ENCODE data around the gene RND1. TPM values are rescaled to one million over a fixed set of nuclear protein-coding genes. Genes with fewer than 3 reads are reported as not detected.

RND1 gene
- total RNA-seq, 1 donor from 2014 or later = 0.11 TPM

- intact Hi-C loops (cut with DNase I) = no loop called here
- ATAC-seq (ENCODE audit: poor library complexity) (no peak), DNase-seq (no peak)
Measured at GRCh38 chr12:48838048-48838447, 27.6 kb downstream of the RND1 start.

GRCh38 chr12:48832321-48833060 lies 33.2 kb downstream of the RND1 start:
- intact Hi-C loops (cut with DNase I) = no loop called here
- ATAC-seq (ENCODE audit: poor library complexity) = no peak
- DNase-seq = no peak

DNA sequence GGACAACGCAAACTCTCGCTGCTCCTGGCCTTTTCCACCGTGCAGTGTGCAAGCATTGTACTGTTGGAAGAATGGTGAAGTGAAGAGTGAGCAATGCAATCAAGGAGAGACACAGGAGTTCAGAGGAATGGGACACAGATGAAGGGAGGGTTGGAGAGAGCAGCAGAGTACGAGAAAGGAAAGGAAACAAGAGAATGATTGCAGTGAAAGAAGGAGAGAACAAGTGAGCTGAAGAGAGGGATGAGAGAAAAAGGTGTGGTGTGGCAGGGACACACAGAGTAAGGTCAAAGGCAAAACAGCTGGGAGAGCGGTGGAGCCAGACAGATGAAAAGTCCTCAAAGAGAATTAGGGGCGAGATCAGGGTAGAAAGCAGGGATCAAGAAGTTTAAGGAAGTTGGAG lies 34.4 kb downstream of the RND1 start:
- ATAC-seq (ENCODE audit: poor library complexity) (no peak), DNase-seq (no peak)
- intact Hi-C loops (cut with DNase I) = no loop called here

DNA sequence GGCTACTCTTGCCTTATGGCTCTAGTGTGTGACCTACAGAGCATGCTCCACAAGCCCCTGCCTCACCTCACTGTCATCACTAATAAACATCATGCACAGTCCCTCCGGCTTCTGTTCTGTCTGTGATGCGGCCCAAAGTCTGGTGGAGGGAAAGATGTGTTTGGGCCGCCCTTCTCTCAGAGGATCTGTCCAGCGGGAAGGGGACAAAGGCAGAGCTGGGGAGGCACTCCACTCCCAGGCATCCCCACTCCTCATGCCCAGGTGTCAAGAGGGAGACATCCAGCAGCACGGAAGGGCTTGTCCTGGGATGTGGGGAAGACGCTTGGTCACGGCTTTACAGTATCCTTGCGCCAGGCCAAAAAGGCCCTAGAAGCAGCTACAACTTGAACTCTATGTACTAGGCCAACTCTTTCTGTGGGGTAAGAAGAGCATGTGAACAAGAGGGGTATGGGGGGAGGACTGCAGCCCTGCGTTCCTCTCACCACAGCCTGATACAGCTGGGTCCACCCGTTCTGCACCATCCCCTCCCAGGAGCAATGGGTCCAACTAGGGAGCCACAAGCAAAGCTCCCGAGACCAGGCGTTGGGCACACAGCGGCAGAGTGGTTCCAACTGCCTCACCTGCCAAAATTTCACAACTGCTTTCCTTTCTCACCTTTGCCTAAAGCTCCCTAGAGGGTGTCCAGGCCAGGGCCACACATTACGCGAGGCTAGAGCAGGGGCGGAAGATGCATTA lies 36.7 kb downstream of the RND1 start:
- no peak for DNase-seq
- intact Hi-C loops (cut with DNase I) = no loop called here
- ATAC-seq (ENCODE audit: poor library complexity) = no peak

- no peak for ATAC-seq (ENCODE audit: poor library complexity)
- no peak for DNase-seq
- intact Hi-C loops (cut with DNase I) = no loop called here
Measured at GRCh38 chr12:48828293-48828692, 37.4 kb downstream of the RND1 start.

GRCh38 chr12:48827513-48828096 lies 38.1 kb downstream of the RND1 start:
- no peak for ATAC-seq (ENCODE audit: poor library complexity)
- intact Hi-C loops (cut with DNase I) = no loop called here
- no peak for DNase-seq

DNA sequence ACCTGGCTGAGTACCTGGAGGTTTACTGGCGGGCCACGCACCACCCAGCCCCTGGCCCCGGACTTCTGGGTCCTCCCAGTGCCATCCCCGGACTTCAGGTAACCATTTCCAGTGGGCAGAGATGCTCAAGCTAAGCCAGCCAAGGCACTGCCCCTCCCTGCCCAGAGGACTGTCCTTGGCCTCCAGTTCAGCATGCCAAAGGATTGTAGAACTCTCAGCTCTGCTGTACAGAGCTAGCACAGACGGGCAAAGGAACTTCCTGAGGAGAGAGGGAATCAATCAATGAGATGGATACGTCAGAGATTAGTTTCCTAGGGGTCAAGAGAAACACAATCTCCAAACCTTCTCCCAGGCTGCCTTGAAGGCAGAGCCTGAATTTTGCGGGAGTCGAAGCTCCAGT lies 38.6 kb downstream of the RND1 start:
- intact Hi-C loops (cut with DNase I) = no loop called here
- ATAC-seq (ENCODE audit: poor library complexity) = no peak
- DNase-seq = no peak

DNA sequence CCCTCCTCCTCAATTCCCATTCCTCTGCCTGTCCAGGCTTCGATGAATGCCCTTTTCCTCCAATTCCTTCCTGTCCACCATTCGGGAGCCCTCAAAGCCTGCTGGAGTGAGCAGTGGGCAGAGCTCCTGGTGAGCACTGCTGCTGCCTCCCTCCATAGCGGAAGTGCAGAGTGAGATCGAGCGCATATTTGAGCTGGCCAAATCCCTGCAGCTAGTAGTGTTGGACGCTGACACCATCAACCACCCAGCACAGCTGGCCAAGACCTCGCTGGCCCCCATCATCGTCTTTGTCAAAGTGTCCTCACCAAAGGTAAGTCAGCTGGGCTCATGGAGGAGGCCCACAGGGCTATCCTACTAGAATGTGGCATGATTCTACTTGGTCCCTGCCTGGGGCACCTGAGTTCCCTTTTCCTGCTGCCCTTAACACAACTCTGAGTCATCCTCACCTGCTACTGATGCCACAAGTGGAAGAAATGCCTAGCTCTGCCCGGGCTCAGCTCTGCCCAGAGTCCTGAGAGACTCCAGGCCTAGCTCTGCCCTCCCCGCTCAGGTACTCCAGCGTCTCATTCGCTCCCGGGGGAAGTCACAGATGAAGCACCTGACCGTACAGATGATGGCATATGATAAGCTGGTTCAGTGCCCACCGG lies 39.3 kb downstream of the RND1 start:
- DNase-seq = no peak
- ATAC-seq (ENCODE audit: poor library complexity) = no peak
- intact Hi-C loops (cut with DNase I) = no loop called here

DNA sequence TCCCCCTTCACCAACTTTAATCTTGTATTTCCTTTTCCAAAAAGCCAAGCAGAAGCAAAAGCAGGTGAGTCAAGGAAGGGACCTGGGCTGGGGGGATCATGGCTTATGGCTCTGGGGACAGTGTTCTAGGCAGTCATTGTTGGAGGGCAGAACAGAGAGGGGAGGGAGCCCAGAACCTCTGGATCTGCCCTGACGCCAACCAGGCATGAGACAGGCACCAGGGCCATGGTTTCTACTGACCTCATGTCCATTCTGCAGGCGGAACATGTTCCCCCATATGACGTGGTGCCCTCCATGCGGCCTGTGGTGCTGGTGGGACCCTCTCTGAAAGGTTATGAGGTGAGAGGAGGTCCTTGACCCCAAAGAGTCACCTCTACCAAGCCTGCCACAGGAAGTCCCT lies 40.8 kb downstream of the RND1 start:
- DNase-seq (no peak), ATAC-seq (ENCODE audit: poor library complexity) (no peak)
- intact Hi-C loops (cut with DNase I) = no loop called here

DNA sequence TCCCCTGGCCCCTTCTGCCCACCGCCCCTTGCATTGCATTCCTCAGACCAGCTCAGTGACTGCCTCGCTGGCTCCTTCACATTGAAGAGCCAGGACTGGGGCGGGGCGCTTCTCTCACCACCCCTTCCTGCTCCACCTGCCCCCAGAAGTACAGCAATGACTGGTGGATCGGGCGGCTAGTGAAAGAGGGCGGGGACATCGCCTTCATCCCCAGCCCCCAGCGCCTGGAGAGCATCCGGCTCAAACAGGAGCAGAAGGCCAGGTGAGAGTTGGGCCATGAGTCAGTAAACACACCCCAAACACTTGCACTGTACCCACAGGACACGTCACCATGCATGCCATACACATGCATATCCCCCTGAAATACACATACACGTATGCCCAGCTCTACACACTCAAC lies 41.6 kb downstream of the RND1 start:
- intact Hi-C loops (cut with DNase I) = no loop called here
- no peak for ATAC-seq (ENCODE audit: poor library complexity)

GRCh38 chr12:48823281-48823680 lies 42.4 kb downstream of the RND1 start:
- ATAC-seq (ENCODE audit: poor library complexity) = no peak
- intact Hi-C loops (cut with DNase I) = no loop called here

More for the DNA sequence above, 41.6 kb downstream of the RND1 start:
- DNase-seq = no peak

GRCh38 chr12:48822711-48823110 lies 43.0 kb downstream of the RND1 start:
- ATAC-seq (ENCODE audit: poor library complexity) (no peak), DNase-seq (no peak)
- intact Hi-C loops (cut with DNase I) = no loop called here

More at GRCh38 chr12:48823281-48823680, 42.4 kb downstream of the RND1 start:
- no peak for DNase-seq

DNA sequence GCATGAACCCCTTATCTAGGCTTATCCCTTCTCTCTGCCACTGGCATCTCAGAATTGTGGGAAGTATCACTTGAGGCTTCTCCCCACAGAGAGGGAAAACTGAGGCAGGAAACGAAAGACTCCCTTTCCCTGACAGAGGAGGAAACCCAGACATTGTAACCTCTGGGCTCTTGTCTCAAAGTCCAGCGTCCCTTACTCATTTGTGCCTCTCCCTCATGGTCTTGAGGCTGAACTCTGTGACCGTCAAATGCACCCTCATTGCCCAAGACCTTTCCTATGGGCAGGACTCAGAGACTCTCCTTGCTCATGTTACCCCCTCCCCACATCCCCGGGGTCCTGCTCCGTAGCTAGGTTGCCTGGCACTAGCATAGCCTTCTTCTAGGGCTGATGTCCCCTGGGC lies 43.5 kb downstream of the RND1 start:
- no peak for ATAC-seq (ENCODE audit: poor library complexity)
- intact Hi-C loops (cut with DNase I) = no loop called here
- DNase-seq = no peak

DNA sequence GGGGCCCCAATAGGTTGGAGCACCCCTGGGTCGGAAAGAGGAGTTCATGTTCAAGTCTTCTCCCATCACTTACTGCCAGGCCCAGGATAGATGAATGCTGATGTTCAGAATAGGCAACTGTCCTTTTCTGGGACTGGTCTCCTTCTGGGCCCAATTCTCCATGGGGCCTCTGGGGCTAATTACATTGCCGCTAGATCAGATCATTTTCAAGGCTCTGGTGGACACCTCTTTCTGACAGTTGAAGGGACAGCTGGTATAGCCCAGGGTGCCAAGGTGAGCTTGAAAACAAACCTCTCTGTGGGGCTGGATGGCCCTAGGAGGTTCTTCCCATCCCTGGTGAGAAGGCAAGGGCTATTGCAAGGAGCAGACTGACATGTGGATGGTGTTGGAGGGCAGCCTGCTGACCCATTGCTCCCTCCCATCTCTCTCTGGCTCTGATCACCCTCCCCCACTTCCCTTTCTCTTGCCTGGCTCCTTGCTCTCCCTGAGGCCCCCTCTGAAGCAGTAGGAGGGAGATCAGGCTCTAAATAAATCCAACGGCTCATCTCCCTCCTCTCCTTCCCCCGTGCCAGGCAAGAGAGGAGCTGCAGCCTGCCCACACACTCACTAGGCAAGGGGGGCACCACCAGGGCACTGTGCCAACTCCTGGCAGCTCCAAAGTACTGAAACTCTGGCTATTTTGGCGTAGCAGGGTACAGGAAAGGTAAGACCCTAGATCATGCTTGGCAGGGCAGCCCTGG lies 45.5 kb downstream of the RND1 start:
- DNase-seq = no peak
- intact Hi-C loops (cut with DNase I) = no loop called here
- ATAC-seq (ENCODE audit: poor library complexity) = no peak

DNA sequence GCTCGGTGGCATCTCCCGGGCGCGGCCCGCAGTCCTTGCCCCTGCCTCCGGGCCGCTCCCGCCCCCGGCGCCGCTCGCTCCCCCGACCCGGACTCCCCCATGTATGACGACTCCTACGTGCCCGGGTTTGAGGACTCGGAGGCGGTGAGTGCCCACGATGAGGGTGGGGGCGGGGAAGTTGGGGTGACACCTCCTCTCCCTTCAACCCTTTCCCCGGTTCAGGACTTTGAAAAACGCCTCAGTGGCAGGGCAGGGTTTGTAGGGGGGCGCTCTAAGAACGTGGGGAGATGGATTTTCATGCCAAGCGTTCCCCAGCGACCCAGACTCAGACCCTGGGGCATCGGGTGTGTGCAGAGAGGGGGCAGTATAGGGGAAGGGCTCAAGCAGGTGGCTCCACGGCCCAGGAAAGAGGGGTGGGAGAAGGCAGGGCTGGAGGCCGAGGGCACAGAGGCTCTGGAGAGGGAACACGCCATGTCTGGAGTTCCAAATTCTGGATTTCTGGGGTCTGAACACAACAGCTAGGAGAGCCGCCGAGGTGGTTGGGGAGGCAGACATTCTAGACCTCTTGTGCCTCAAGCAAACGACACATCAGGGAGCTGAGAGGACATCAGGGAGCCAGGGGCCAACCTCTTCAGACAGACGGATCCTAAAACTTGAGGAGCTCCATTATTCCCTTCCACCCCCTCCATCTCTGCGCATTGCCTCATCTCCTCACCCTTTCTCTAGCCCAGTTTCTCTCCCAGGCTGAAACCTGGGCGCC lies 46.7 kb downstream of the RND1 start:
- DNase-seq (no peak), ATAC-seq (ENCODE audit: poor library complexity) (no peak)
- intact Hi-C loops (cut with DNase I) = no loop called here

- ATAC-seq (ENCODE audit: poor library complexity) = peak; percentile 14
- intact Hi-C loops (cut with DNase I) = no loop called here
- peak; percentile 85 for DNase-seq
Measured at GRCh38 chr12:48817873-48818830, 47.5 kb downstream of the RND1 start, which contains the start of gene CACNB3. Gene CACNB3, plus strand, starts transcription at chr12:48818496. Its CDS starts 434 bp downstream, at chr12:48818930.

Data from Right ventricle myocardium superior (tissue), 1 donor.